ENCODE data around the gene INSC.

- no peak for TF ChIP-seq POLR2A (IDR thresholded peaks at IDR 0.05)
- no peak for TF ChIP-seq CTCF (IDR thresholded peaks at IDR 0.05)
- no peak for TF ChIP-seq POLR2AphosphoS5 (IDR thresholded peaks at IDR 0.05)
Measured at GRCh38 chr11:15145151-15145550, 30.4 kb downstream of the INSC start.

Data from gastroesophageal sphincter (tissue), 3 donors.